ENCODE results near the gene RBFOX2. TPM values are rescaled to one million over a fixed set of nuclear protein-coding genes. Genes with fewer than 3 reads are reported as not detected.

The RBFOX2 gene
- total and polyA plus RNA-seq, 2 donors from 2014 or later, result 17.2 to 68.6 TPM

- FAIRE-seq, result no peak
- peaks cover 0 to 16% (median 5%) of the 10 kb centered on the region in 3 donors for H3K4me1 ChIP-seq (ENCODE audit: control insufficient read depth in 2 of 3, insufficient read depth in 2 of 3, low read depth in 1 of 3, low read length in 3 of 3)
Measured at GRCh38 chr22:35957589-35957988, 71.0 kb downstream of the RBFOX2 start.

GRCh38 chr22:35956850-35957249 lies 71.8 kb downstream of the RBFOX2 start:
- Histone ChIP-seq H3K36me3 (ENCODE audit: control insufficient read depth in 2 of 3, insufficient read depth in 3 of 3, low read length in 3 of 3) (no peaks in the 10 kb centered on the region), H3K27ac (ENCODE audit: low read depth in 2 of 2, low read length in 2 of 2) (no peak overlapping the region), H3K9me3 (ENCODE audit: control insufficient read depth in 2 of 3, insufficient read depth in 1 of 3, low read length in 3 of 3) (no peaks in the 10 kb centered on the region), H3K9ac (ENCODE audit: low read length in 3 of 3) (no peak overlapping the region), H3K4me3 (ENCODE audit: low read length in 3 of 3) (no peak overlapping the region), H3K4me1 (ENCODE audit: control insufficient read depth in 2 of 3, insufficient read depth in 2 of 3, low read depth in 1 of 3, low read length in 3 of 3) (peaks cover 0 to 12% (median 3%) of the 10 kb centered on the region in 3 donors), H3K27me3 (ENCODE audit: control insufficient read depth, insufficient read depth, low read length) (no peaks in the 10 kb centered on the region)
- no peak for FAIRE-seq
- intact Hi-C loops (cut with DNase I), result no loop called here
- DNase-seq, result no peak
- TF ChIP-seq CTCF (IDR thresholded peaks at IDR 0.05; ENCODE audit: borderline replicate concordance, extremely low read depth, insufficient read depth), result no peak

More at GRCh38 chr22:35957589-35957988, 71.0 kb downstream of the RBFOX2 start:
- intact Hi-C loops (cut with DNase I), result no loop called here
- no peak overlapping the region for H3K4me3 ChIP-seq (ENCODE audit: low read length in 3 of 3)
- no peak overlapping the region for H3K27ac ChIP-seq (ENCODE audit: low read depth in 2 of 2, low read length in 2 of 2)
- H3K27me3 ChIP-seq (ENCODE audit: control insufficient read depth, insufficient read depth, low read length), result no peaks in the 10 kb centered on the region
- no peak for TF ChIP-seq CTCF (IDR thresholded peaks at IDR 0.05; ENCODE audit: borderline replicate concordance, extremely low read depth, insufficient read depth)
- no peak overlapping the region for H3K9ac ChIP-seq (ENCODE audit: low read length in 3 of 3)
- no peak for DNase-seq
- H3K36me3 ChIP-seq (ENCODE audit: control insufficient read depth in 2 of 3, insufficient read depth in 3 of 3, low read length in 3 of 3), result no peaks in the 10 kb centered on the region
- no peaks in the 10 kb centered on the region for H3K9me3 ChIP-seq (ENCODE audit: control insufficient read depth in 2 of 3, insufficient read depth in 1 of 3, low read length in 3 of 3)

- FAIRE-seq (no peak), DNase-seq (no peak)
- TF ChIP-seq CTCF (IDR thresholded peaks at IDR 0.05; ENCODE audit: borderline replicate concordance, extremely low read depth, insufficient read depth), result no peak
- Histone ChIP-seq H3K4me1 (ENCODE audit: control insufficient read depth in 2 of 3, insufficient read depth in 2 of 3, low read depth in 1 of 3, low read length in 3 of 3) (peaks cover 0 to 7% (median 0%) of the 10 kb centered on the region in 3 donors), H3K36me3 (ENCODE audit: control insufficient read depth in 2 of 3, insufficient read depth in 3 of 3, low read length in 3 of 3) (no peaks in the 10 kb centered on the region), H3K27ac (ENCODE audit: low read depth in 2 of 2, low read length in 2 of 2) (no peak overlapping the region), H3K27me3 (ENCODE audit: control insufficient read depth, insufficient read depth, low read length) (no peaks in the 10 kb centered on the region), H3K9ac (ENCODE audit: low read length in 3 of 3) (no peak overlapping the region), H3K4me3 (ENCODE audit: low read length in 3 of 3) (no peak overlapping the region), H3K9me3 (ENCODE audit: control insufficient read depth in 2 of 3, insufficient read depth in 1 of 3, low read length in 3 of 3) (no peaks in the 10 kb centered on the region)
- intact Hi-C loops (cut with DNase I), result no loop called here
Measured at GRCh38 chr22:35955546-35955945, 73.1 kb downstream of the RBFOX2 start.

GRCh38 chr22:35952576-35952975 lies 76.0 kb downstream of the RBFOX2 start:
- Histone ChIP-seq H3K27me3 (ENCODE audit: control insufficient read depth, insufficient read depth, low read length) (no peaks in the 10 kb centered on the region), H3K9ac (ENCODE audit: low read length in 3 of 3) (no peak overlapping the region), H3K9me3 (ENCODE audit: control insufficient read depth in 2 of 3, insufficient read depth in 1 of 3, low read length in 3 of 3) (no peaks in the 10 kb centered on the region), H3K36me3 (ENCODE audit: control insufficient read depth in 2 of 3, insufficient read depth in 3 of 3, low read length in 3 of 3) (no peaks in the 10 kb centered on the region), H3K4me3 (ENCODE audit: low read length in 3 of 3) (no peak overlapping the region), H3K4me1 (ENCODE audit: control insufficient read depth in 2 of 3, insufficient read depth in 2 of 3, low read depth in 1 of 3, low read length in 3 of 3) (peaks cover 0 to 4% (median 0%) of the 10 kb centered on the region in 3 donors), H3K27ac (ENCODE audit: low read depth in 2 of 2, low read length in 2 of 2) (no peak overlapping the region)
- no peak for FAIRE-seq
- no peak for DNase-seq
- intact Hi-C loops (cut with DNase I), result no loop called here
- TF ChIP-seq CTCF (IDR thresholded peaks at IDR 0.05; ENCODE audit: borderline replicate concordance, extremely low read depth, insufficient read depth), result no peak
